Inferior parietal cortex (tissue), 1 donor: ENCODE data around the gene TMEM132A.
A peak's percentile ranks its signal among the peaks of the same experiment; 100 is the strongest.

Source experiments
- DNase-seq: peaks from one replicate; pipeline ENCODE4 v3.0.0-alpha.2; 2016; ENCODE audit errors: extremely low spot score

The TMEM132A gene

GRCh38 chr11:60924110-60924905 is at the start of gene TMEM132A:
TMEM132A (plus strand) TSS chr11:60924460; CDS start chr11:60924634, 174 bp downstream.
- DNase-seq, result no peak

- DNase-seq, result no peak
Measured at GRCh38 chr11:60875366-60876167, 48.7 kb upstream of the TMEM132A start.

DNA sequence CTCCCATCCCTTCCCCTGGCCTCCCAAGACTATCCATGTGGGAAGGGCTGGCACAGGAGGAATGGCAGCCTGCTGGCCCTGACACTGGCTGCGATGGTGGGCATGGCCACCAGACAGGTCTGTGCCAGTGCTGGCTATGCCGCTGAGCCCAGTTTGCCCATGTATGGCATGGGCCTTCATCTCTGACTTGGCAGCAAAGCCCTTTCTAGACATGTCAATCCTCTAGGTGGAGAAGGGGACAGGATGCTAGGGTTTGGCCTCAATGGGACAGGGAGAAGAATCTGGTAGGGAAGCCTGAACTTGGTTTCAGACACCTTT is 48.1 kb upstream of the TMEM132A start:
- DNase-seq, result no peak

DNA sequence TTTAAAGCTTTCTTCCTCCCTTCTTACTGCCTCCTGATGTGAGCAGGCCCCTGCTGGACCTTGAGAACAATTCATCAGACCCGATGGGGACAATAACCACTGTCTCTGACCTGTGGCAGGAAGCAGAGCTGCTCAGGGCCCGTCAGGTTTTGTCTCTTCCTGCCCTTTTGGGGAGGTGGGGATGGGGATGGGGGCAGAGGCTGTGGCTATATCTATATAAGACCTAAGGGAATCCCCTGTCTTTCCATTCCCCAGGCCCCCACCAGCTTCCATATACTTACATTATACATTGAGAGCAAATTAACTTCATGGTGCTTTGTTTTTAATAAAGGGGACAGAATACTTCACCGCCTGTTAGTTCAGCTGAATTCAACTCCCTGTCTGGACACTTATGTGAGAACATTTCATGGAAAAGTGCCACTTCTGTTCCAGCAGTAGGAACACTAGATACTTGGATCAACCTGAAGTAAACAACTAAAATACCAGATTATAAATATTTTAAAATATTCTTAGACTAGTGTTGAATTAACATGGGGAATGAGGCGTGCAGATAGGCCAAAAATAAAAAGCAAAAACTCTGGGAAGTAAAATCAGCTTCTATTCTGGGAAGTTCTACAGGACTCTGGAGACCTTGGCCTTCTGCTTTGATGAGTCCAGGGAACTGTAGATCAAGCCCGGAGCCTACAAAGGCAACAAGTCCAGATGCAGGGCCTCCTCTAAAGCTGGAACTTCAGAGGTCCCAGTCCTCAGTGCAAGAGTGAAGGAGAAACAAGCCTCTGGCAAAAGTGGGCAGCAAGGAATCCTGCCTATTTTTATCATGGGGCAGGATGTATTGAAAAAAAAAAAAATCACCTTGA is 45.8 kb upstream of the TMEM132A start:
- DNase-seq, result no peak

GRCh38 chr11:60879104-60879503 is 45.2 kb upstream of the TMEM132A start:
- no peak for DNase-seq

GRCh38 chr11:60879971-60880588 is 44.2 kb upstream of the TMEM132A start:
- DNase-seq, result no peak

- DNase-seq, result no peak
Measured at GRCh38 chr11:60880643-60881282, 43.5 kb upstream of the TMEM132A start.

DNA sequence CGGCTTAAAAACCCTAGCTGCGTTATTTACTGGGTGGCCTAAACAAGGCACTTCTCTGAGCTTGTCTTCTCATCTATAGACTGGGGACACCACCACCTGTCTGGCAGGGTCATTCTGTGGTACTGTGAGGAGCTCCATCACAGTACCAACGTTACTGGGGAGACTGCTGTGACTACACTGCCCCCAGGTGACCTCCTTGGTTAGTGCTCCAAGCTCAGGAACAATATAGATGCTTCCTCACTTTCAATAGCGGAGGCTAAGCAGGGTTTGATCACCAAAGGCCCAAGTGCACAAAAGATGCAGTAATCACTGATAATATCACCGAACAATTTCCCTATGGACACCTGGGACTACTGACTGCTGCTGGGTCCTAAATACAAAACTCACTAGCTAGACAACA is 36.7 kb upstream of the TMEM132A start:
- no peak for DNase-seq

DNA sequence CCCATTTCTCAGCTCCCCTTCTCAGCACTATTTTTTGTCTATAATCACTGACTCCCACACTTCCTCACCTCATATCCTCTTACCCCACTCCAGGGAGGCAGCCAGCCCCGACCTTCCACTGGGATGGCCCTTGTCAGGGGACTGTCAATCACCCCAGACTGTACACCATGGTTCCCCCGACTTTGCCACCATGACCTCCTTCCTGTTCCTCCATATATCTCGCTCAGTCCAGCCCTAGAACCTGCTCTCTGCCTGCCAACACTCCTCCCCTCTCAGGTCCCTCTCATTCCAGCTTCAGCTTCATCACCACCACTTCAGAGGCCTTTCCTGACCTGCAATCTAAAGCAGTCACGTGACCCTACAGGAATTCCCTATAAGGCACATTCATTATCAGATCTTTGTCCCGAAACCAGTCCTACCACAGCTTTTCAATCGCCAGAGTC is 34.4 kb upstream of the TMEM132A start:
- no peak for DNase-seq

DNA sequence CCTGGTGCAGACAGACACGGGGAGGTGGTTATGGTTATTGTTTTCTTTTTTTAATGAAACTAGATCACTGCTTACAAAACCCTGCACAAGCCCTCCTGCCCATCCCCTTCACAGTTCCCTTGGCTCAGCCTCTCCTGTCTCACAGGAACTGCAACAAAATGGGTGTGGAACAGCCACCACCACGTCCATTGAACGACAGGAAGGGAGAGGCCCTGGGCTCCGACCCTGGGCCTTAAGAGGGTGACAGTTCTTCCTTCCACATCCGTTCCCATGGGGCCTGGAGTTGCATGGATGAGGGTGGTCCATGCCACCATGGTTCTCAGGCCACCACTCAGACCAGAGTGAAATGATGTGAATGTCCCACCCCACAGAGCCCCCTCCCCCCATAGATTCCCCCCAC is 33.6 kb upstream of the TMEM132A start:
- DNase-seq, result no peak

- DNase-seq, result no peak
Measured at GRCh38 chr11:60891103-60891741, 33.0 kb upstream of the TMEM132A start.

DNA sequence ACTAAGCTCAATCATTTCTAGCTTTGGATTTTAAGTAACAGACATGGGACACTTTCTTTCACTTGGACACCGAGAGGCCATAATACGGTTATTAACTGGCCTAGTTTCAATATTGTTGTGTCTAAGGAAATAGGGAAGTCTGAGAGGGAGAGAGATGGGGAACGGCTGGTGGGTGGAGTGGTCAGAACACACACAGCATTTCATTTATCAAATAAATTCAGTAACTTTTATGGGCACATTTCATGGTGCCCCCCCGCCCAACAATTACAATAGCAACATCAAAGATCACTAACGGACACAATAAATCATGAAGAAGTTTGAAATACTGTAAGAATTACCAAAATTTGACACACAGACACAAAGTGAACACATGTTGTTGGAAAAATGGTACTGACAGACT is 28.6 kb upstream of the TMEM132A start:
- no peak for DNase-seq

- DNase-seq, result no peak
Measured at GRCh38 chr11:60897496-60897895, 26.8 kb upstream of the TMEM132A start.

DNA sequence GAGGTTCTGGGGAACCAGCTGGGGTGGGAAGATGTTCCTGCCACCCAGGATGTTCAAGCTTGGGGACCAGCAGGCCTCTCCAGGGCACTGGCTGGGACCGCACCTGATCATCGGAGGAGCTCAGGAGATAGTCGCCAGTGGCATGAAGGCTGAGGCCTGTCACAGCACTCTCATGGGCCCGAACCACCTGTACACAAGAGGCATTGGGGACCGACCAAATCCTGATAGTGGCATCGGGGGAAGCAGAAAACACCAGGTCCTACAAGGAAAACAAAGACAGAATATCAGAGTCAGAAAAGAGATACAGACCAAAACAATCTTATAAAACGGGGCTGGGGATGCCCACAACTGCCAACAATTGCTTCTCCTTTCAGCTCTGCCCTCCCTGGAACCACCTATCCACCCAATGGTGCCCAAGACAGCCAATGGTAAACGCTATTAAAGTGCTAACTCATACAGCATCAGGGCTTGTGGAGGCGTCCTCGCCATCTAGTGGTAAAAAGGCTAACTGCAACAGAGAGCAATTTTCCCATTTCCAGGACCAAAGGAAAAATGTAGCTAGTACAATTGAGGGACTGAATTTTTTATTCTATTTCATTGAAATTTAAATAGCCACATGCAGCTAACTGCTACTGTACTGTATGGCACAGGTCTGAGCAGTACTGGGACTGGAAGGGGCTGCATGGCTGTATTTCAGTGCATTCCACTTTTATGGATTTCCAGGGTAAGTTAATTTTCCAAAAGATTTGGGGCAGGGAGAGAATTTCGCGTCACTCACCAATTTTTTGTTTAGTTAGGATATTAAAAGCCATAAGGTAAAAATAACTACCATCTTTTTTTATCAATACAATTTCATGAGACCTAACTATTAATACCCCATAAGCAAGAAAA is 25.0 kb upstream of the TMEM132A start:
- peak; percentile 79 for DNase-seq

DNA sequence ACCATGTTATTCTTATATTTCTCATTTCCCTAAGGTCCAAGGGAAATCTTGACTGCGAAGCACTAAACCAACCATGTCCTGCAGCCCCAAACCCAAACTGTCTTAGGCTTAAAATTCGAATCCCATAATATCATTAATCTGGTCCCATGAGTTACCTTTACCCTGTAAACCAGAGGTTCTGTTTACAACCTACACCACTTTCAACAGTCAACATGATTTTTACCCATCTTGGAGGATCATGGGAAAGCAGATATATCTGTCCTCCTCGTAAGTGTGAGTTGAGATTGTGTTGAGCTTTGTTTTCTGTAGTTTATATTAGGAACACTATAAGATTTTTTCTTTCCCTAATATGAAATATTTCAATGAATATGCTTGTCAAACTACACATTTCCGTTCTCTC is 24.3 kb upstream of the TMEM132A start:
- DNase-seq, result no peak

- no peak for DNase-seq
Measured at GRCh38 chr11:60900673-60901404, 23.4 kb upstream of the TMEM132A start.

DNA sequence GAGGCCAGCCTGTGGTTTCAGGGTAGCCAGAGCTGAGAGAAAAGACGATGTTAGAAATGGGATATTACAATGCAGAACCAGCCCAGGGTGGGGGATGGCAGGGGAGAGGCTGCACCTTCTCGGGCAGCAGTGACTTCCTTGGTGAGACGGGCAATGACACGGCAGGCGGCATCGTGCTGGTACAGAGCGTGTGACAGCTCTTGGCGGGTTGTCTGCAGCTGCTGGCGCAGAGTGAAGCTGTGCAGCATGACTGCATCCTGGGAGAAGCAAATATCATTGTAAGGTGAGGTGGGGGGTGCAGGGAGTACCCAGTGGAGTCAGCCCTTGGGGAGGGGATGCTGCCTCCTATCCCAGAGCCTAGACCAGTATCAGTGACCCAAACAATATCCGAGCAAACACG is 21.6 kb upstream of the TMEM132A start:
- no peak for DNase-seq

DNA sequence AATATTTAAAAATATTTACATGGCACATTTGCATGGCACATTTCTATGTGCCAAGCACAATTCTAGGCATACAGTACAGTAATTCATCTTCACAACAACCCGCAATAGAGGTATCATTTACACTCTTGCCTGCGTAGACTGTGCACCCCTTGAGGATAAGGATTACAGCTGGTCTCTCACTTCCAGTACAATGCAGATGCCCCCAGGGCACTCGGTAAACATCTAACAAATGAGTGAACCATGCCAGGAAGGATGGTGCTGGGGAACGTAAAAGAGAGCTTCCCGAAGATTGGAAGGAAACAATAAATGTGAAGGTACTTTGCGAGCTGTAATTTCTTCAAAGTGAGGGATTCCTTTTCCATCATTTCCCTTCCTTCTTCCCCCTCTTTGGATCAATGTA is 19.2 kb upstream of the TMEM132A start:
- DNase-seq, result no peak

- peak; percentile 49 for DNase-seq
Measured at GRCh38 chr11:60905551-60906113, 18.6 kb upstream of the TMEM132A start.
